Type B pancreatic cell (in vitro differentiated cells): ENCODE results near the gene CEL. TPM values are rescaled to one million over a fixed set of nuclear protein-coding genes. Genes with fewer than 3 reads are reported as not detected.

Experiments used
- DNase-seq: peaks from one replicate; pipeline ENCODE4 v3.0.0; 2021; ENCODE audit warnings: mixed read lengths; ENCODE audit not compliant: unreplicated experiment; ENCODE audit errors: extremely low spot score
- H3K27ac Mint-ChIP-seq: 2 replicates; pipeline ENCODE4 v1.8.0; 2021; ENCODE audit warnings: mild to moderate bottlenecking, mixed read lengths
- H3K27me3 Mint-ChIP-seq: 2 replicates; pipeline ENCODE4 v1.8.0; 2021; ENCODE audit warnings: mixed read lengths
- H3K36me3 Mint-ChIP-seq: 2 replicates; pipeline ENCODE4 v1.8.0; 2021; ENCODE audit warnings: mixed read lengths
- H3K4me1 Mint-ChIP-seq: one replicate; pipeline ENCODE4 v1.8.0; 2021; ENCODE audit warnings: mixed read lengths; ENCODE audit not compliant: unreplicated experiment
- H3K4me3 Mint-ChIP-seq: 2 replicates; pipeline ENCODE4 v1.8.0; 2021; ENCODE audit warnings: mild to moderate bottlenecking, mixed read lengths
- H3K9me3 Mint-ChIP-seq: 2 replicates; pipeline ENCODE4 v1.8.0; 2021; ENCODE audit warnings: mixed read lengths
- CTCF ChIP-seq: fragments of 200-600 bp; sonication (generic); conservative IDR thresholded peaks from 2 replicates; pipeline ENCODE4 v1.5.0; 2021; ENCODE audit warnings: antibody characterized with exemption, mild to moderate bottlenecking
- total RNA-seq: library from RNA; stranded (reverse); gene quantifications from 2 replicates; pipeline ENCODE4 v1.2.1, GENCODE V29; 2021; ENCODE audit warnings: low replicate concordance

The CEL gene
- total RNA-seq, 1 donor from 2014 or later, result 4.9 TPM

- no peak overlapping the region for H3K4me3 Mint-ChIP-seq
- no peak for DNase-seq
- no peaks in the 10 kb centered on the region for H3K27me3 Mint-ChIP-seq
- no peaks in the 10 kb centered on the region for H3K9me3 Mint-ChIP-seq
- peaks cover 12% of the 10 kb centered on the region for H3K36me3 Mint-ChIP-seq
- H3K27ac Mint-ChIP-seq, result no peak overlapping the region
- peaks cover 10% of the 10 kb centered on the region for H3K4me1 Mint-ChIP-seq
- TF ChIP-seq CTCF, result no peak
Measured at GRCh38 chr9:133057006-133057405, 4.8 kb upstream of the CEL start.

GRCh38 chr9:133057553-133057952, 4.2 kb upstream of the CEL start:
- DNase-seq, result no peak
- peaks cover 12% of the 10 kb centered on the region for H3K36me3 Mint-ChIP-seq
- no peak for TF ChIP-seq CTCF
- H3K4me1 Mint-ChIP-seq, result peaks cover 10% of the 10 kb centered on the region
- H3K27ac Mint-ChIP-seq, result peak overlapping the region; percentile 23
- H3K4me3 Mint-ChIP-seq, result no peak overlapping the region
- no peaks in the 10 kb centered on the region for H3K9me3 Mint-ChIP-seq
- no peaks in the 10 kb centered on the region for H3K27me3 Mint-ChIP-seq

- peaks cover 10% of the 10 kb centered on the region for H3K4me1 Mint-ChIP-seq
- no peak overlapping the region for H3K27ac Mint-ChIP-seq
- TF ChIP-seq CTCF, result no peak
- no peak for DNase-seq
- H3K36me3 Mint-ChIP-seq, result peaks cover 12% of the 10 kb centered on the region
- H3K9me3 Mint-ChIP-seq, result no peaks in the 10 kb centered on the region
- no peak overlapping the region for H3K4me3 Mint-ChIP-seq
- H3K27me3 Mint-ChIP-seq, result no peaks in the 10 kb centered on the region
Measured at GRCh38 chr9:133058071-133058470, 3.7 kb upstream of the CEL start.

- no peak for TF ChIP-seq CTCF
- H3K36me3 Mint-ChIP-seq, result peaks cover 11% of the 10 kb centered on the region
- H3K4me1 Mint-ChIP-seq, result peaks cover 10% of the 10 kb centered on the region
- no peak for DNase-seq
- peak overlapping the region; percentile 34 for H3K4me3 Mint-ChIP-seq
- H3K9me3 Mint-ChIP-seq, result no peaks in the 10 kb centered on the region
- H3K27me3 Mint-ChIP-seq, result no peaks in the 10 kb centered on the region
- H3K27ac Mint-ChIP-seq, result no peak overlapping the region
Measured at GRCh38 chr9:133058550-133059320, 3.0 kb upstream of the CEL start.

- H3K27me3 Mint-ChIP-seq, result no peaks in the 10 kb centered on the region
- H3K4me1 Mint-ChIP-seq, result peaks cover 10% of the 10 kb centered on the region
- no peak for DNase-seq
- no peaks in the 10 kb centered on the region for H3K9me3 Mint-ChIP-seq
- no peak for TF ChIP-seq CTCF
- no peak overlapping the region for H3K4me3 Mint-ChIP-seq
- H3K27ac Mint-ChIP-seq, result no peak overlapping the region
- H3K36me3 Mint-ChIP-seq, result peaks cover 7% of the 10 kb centered on the region
Measured at GRCh38 chr9:133059623-133060022, 2.2 kb upstream of the CEL start.
